ENCODE data around the gene PDGFRB.

The PDGFRB gene

DNA sequence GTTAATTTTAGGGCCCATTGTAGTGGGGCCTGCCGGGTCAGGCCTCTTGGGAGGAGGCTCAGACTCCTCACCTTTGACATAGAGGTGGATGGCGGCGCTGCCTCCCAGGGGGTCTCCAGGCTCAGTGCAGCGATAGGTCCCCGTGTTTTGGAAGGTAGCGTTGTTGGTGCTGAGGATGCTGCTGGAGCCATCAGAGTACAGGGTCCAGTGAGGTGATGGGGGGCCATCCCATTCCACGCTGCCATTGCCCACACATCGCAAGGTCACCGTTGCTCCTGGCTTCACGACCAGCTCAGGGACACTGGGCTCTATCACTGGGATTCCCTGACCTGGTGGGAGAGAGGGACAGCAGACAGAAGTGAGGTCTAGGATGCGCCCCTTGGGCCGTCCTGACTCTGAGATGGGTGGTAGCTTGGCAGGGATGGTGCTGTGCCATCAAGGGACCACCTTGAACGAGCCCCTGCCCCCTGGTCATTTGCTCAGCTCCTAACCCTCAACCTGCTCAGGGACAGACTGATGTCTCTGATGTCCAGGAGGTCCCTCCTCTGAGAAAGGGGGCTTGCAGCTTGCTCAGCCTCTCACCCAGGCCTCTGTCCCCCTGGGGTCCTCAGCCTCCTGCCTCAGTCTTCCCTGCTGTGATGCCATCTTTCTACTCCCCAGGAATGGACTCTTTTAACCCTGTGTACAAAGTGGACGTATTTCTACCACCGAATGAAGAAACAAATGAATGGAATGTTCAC, 74.8 kb downstream of the PDGFRB start:
- DNase-seq, result no peak

DNA sequence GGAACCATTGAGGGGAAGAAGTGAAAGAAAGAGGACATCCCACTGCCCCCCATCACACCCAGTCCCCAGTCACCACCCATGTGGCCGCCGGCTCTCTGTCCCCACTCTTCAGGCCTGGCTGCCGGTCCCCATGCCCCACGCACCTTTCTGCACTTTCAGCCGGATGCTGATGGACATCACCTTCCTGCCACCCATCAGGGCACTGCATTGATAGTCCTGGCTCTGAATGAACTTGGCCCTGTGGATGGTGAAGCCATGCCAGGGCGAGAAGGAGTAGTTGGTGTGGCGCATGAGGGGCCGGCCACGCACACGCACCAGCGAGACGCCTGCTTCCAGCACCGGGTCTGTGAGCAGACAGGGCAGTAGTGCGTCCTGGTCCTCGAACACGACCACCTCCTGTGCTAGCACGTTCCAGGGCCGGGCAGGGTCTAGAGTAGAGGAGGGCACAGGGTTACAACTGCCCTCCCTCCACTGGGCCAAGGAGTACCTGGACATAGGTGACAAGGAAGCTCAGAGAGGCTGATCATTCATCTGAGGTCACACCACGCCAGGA, 75.7 kb downstream of the PDGFRB start:
- DNase-seq, result no peak

DNA sequence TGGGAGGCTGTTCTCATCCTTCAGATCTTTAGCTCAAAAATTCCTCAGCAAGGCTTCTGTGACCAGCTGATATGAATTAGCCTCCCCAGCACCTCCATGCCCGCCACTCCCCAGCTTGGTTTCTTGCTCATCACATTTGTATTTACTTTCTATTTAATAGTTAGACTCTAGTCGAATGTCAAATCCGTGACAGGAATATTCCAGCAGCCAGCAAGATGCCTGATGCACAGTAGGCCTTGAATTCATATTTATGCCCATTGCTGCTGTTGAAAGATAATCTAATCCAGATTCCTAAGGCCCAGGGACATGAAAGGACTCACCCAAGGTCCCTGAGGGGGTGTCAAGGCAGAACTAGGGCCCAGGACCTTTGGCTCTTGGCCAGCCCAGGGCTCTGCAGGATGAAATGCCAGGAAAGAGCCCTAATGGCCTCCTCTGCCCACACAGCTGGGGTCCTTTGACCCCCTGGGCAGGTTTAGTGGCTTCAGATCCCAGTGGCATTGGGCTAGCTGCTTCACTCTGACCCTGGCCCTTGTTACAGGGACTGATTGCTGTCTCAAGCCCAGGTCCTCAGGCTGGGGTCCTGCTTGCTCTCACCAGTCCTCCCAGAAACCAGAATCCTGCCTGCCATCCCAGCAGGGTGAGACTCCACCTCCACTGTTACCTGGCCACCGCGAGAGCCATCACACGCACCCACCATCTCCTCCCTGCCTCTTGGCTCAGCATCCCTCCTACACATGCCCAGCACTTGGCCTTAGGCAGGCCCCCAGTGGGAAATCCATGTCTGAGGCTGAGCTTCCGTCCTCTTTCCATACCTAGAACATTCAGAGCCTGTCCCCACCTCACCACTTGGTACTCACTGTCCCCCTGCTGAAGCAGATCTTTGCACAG, 76.6 kb downstream of the PDGFRB start:
- DNase-seq, result no peak

DNA sequence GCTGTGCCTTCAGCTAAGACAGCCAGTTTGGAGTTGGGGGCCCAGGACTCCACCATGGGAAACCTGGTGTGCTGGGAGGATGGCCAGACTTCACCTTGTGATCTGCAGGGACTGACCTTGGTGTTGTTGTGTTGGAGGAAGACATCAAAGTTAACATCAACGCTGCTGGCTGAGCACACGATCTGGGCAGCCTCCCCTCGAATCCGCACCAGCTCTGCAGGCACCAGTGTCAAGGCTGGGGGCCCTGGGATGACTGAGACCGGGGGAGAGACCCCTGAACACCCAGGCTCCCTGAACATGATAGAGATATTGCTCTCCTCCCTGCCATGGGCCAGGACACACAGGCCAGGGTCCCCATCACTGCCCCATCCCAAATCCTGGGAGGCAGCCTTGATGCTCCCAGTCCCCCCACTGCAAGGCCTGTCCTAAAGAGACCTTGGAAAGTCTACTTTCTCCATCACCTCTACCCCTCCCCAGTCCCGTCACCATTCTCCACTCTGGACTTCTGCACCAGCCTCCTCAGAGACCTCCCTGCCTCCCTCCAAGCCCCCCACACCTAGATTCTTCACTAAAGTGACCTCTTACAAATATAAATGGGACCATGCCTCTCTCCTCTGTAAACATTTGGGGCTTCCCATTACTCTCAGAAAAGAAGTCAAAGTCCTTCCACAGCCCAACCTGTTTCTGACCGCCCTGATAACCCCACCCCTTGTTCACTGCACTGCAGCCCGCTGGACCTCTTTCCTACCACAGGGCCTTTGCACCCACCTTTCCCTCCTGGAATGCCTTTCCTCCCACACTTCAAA, 77.4 kb downstream of the PDGFRB start:
- no peak for DNase-seq

DNA sequence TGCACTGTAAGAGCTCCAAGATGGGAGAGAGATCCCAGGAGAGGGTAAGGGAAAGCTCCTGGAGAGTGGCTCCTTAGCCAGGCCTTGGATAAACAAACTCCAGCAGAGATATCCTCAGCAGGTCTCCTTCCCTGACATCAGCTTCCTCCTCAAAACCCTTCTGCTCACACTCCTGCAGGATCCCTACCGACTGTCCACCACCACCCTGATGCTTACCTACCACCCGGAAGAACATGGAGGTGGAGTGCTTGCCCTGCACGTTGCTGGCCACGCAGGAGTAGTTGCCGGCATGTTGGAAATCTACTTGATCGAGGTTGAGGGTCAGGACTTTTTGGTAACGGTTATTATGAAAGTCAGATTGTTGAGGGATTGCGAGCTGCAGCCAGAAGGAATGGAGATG, 78.6 kb downstream of the PDGFRB start:
- DNase-seq, result no peak

DNA sequence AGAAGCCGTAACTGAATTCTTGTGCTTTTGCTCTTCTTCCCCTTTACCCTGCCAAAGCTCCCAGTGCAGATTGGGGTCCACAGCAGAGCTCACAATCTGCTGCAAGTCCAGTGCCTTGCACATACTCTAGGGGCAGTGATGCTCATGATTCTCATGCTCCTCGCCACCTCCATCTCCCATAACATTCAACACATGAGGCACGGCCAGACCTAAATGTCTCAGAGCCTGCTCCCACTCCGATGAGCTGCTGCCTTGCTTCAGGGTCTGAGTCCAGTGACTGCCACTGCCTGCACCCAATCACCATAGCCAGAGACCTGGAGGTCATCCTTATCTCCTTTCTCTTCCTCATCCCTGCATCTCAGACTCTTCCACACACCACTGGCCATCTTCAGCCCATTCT, 79.8 kb downstream of the PDGFRB start:
- DNase-seq, result no peak

DNA sequence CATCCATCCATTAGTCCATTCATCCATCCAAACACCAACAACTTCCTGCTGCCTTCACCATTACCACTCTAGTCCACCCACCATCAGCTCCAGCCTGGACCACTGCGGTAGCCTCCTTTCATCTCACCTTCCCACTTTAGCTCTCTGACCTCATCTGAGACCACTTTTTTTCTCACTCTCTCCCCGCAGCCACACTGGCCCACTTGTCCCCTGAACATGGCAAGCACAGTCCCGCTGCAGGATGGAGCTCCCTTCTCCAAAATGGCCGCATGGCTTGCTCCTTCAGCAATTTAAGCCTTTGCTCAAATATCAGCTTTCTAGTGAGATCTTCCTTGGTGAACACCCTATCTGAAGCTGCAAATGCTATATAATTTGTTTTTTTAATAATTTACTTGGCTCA, 80.4 kb downstream of the PDGFRB start:
- no peak for DNase-seq

DNA sequence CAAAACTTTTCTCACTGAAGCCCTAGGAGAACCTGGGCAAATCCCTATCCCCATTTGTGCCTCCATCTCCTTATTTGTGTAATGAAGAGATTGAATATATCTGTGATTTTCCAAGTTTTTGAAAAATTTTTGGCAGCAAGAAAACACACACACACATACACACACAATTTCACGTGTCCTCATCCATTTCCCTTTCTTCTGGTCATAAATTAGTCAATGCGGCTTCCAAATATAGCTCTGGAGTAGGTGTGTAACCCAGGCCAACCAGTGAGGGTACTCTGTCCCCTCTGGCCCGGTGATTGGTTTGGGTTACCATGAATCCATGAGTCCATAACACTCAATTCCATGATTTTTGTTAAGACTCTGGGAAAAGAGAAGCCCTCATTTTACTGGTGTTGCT, 82.0 kb downstream of the PDGFRB start:
- DNase-seq, result no peak

DNA sequence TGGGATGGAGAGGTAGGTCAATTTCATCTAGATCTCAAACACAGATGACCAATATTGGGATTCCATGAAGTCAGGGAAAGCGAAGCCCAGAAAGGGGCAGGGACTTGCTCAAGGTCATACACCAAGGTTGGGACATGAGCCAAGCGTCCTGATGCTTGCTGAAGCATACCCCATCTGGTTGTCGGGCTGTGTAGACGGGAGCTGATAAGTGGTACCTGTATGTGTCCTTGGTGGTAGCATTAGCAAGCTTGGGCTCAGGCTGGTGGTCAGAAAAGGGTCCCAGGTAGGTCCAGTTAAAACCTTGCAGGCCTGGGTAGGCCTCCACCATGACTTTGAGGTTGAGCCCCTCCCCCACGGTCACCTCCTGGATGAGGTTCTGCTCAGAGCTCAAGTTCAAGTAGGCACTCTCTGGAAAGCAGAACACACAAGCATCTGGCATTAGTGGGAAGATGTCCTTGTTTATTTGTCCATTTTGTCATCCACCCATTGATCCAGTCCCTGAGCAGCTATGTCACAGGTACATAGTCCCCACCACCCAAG, 82.5 kb downstream of the PDGFRB start:
- DNase-seq, result no peak

DNA sequence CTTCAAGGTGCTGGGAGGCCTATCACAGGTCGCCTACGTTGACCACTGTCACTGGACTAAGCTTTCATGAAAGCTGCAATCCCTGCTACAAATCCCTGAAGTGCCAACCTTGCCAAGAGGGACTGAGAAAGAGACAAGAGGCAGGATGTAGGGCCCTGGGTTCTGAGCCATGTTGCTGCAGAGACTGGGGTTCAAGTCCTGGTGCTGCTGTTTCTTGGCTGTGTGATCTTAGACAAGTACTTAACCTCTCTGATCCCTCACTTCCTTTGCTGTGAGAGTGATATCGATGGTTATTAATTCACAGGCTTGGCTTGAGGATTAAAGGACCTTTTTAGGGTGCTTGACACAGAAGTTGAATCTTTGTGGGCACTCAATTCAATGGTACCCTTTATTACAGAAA, 84.8 kb downstream of the PDGFRB start:
- DNase-seq, result no peak

DNA sequence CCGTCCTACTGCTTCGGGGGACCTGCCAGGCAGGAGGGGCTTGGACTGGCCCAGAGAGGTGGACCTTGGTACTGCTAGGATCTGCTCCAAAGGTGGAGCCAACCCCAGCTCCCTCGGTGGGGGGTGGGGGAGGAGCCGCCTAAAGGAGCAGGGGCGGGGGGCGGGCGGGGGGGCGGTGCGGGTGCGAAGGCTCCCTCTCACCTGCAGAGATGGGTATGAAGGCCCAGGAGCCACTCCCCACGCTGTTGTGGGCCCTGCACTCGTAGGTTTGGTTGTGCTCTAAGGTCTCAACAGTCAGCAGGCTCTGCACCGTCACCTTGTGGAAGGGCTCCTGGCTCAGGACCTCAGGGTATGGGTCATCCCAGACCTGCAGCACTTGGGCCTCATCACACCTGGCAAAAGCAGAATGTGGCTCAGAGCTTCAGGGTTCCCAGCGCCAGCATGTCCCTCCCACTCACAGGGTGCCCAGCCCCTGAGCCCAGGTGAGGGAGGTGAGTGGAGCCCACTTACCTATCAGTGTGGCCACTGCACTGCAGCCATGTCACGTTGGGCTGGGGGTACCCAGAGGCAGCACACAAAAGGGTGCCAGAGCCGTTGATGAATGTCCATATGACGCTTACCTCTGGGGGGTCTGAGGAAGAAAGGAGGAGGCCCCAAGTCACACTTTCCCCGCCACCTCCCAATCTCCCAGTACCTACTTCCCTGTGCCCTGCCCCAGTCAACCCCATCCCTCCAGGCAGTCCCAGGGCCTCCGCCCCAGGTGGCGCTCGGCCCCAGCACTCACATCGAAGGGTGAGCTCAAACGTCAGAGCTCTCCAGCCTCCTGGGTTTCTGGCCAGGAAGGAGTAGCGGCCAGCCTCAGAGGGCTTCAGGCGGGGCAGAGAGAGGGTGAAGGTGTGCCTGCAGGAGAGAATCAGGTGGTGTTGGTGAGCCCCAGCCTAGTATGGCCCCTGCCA, 85.7 kb downstream of the PDGFRB start:
- no peak for DNase-seq

DNA sequence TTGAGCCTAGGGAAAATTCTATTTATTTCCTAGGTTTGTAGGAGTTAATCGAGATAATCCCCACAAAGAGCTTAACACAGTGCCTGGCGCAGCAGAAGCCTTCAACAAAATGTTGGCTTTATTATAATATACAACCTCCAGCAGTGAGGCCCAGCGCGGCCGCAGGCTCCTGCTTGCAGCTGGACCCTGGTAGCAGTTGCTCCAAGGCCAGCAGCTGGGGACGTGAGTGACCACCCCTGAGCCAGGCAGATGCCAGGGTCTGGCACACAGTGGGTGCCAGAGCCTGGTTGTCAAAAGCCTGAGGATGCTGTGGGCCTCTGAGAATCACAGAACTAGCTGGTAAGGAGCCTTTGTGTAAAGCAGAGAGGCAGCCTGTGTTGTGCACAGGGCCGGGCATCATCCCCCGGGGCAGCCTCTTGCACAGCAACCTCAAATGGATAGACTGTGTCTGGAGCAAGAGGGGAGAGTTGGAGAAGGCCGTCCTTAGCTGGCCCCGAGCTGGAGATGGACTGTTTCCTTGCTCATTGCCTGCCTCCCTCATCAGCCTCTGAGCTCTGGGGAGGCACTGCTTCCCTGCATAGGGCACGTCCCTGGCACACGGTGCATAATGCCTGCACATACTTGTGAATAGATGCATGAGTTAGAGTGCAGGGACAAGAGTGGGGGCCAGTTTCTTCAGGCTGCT, 86.5 kb downstream of the PDGFRB start:
- no peak for DNase-seq

DNA sequence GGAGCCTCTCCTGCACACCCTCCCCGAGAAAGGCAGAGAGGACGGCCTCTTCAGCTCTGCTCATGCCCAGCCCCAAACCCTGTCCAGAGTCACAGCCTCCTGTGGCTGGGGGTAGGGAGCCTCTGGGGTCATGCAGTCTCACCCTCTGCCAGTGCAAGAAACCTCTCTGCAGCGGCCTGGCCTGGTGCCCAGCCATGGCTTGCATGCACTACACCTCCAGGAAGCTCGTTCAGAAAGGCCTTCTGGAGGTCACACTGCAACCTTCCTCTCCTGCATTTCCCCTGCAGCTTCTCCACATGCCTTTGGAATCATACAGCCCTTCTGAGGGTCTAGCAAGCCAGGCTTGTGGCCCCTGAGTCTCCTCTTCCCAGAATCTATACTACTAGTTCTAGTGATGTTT, 87.2 kb downstream of the PDGFRB start:
- no peak for DNase-seq

DNA sequence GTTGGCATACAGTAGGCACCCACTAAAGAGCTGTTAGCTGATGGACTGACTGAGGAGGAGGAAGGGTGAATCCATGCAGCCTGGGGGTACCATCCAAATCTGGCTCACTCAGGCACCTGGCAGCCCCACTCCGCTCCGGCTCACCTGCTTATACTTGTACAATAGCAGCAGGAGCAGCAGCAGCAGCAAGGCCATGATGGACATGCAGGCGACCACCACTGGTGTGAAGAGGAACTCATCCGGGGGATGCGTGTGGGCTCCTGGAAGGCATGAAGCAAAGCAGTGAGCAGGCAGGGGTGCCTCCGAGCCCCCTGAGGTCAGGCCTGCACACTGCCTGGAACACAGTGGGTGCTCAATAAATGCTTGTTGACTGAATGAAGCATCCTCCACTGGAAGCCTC, 87.6 kb downstream of the PDGFRB start:
- DNase-seq, result no peak

DNA sequence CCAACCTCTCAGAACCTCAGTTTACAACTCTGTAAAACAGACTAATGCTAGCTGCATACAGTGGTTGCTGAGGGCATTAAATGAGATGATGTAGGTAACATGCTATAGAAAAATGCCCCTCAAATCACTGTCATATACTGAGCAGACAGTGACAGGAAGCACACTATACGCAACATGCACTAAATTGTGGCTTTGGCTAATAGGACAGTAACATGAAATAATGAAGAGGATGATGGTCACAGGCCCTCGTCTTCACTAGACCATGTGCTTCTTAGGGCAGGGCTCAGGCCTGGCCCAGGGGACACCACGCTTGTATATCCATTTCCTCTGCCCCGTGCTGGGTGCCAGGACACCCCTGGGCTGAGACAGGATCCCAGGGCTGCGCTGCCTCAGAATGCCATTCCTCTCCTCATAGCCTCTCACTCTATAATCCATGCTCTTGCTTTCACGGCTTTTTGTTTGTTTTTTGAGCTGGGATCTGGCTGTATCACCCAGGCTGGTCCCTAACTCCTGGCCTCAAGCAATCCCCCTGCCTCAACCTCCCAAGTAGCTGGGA, 88.2 kb downstream of the PDGFRB start:
- DNase-seq, result no peak

DNA sequence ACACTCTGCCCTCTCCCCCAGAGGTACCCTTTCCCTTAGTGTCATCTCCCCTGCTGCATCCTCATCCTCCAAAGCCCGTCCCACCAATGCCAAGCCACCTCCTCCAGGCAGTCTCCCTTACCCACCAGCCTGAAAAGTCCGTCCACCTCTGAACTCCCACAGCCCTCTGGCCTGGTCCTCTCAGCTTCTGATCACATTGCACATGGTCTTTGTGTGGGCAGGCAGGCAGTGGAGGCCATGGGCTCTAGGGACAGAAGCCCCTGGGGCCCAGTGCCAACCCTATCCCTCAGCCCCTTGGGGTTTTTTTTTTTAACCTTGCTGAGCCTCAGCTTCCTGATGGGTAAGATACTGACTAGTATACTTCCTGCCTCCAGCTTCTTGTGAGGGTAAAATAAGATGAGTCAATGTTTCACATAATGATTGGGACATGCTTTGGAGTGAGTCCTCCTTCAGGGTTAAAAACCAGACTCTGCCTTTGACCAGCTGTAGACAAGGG, 88.7 kb downstream of the PDGFRB start:
- no peak for DNase-seq

DNA sequence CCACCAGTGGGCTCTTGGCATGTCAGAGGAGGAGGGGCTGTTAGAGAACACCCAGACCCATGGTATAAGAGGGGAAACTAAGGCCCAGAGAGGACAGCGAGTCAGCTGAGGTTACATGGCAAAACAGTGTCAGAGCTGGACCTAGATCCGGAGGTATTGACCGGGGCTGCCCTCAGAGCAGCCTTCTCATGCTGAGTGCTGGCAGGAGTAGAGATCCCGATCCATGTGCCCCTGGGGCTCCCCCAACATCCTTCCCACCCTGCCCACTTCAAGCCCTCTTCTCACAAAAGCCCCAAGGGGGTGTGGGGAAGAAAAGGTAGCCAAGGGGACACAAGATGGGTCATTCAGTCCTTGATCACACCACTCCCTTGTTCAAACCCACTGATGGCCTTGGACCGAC, 89.2 kb downstream of the PDGFRB start:
- DNase-seq, result no peak

DNA sequence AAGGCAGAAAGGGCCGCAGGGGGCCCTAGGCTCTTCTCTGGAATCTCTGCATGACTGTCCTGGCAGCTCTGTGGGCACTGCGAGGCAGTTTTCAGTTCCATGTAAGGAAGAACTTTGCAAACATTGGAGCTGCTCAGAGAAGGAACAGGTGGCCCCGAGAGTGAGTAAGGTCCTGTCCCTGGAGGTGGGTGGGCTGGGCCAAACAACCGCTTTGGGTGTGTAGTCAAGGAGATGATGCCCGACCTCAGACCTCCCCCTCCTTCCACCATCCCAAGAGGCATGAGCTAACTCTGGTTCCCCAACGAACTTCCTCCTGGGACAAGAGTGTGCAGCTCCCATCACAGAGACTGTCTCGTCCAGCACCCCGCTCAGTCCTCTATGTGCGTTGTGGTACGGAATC, 89.8 kb downstream of the PDGFRB start:
- DNase-seq, result no peak

DNA sequence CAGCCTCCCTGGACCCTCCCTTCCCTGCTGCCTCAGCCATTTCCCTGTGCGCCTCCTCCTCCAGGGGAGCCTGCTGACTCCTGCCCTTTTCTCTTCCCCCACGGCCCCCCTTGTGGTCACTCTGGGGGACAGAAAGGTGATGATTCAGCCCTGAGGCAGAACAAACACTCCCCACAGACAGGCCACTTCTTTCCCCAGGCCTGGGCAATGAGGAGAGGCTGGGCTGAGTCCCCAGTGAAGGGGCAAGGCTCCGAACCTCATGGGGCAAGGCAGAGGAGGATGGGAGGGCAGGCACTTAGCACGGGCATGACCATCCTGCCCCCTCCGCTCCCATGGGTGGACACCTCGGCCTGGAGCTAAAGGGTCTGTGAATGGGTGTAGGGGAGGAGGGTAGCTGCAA, 90.3 kb downstream of the PDGFRB start:
- DNase-seq, result no peak

DNA sequence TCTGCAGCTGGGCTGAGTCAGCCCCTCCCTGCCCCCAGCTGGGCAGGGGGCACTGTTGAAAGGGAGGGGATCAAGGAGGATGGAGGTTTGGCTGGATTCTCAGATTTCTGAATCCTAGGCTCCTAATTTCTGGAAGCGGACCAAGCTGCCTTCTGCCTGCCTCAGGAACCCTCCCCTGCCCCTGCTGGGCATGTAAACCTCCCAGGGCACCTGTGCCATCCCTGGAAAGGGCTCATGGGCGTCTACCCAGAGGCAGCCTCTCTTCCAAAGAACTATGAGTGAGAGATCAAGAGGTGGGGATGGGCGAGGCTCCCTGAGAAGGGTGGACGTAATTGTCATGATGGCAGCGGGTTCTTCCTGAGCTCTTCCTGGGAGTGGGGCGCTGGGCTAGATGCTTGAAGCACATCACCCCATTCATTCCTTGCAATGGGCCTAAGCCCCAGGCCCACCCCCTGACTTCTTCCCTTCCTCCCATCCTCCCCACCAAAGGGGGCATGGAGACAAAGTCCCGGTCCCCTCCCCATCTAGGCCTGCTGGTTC, 90.9 kb downstream of the PDGFRB start:
- no peak for DNase-seq
